H1 (cell line): ENCODE data around the gene ZNF367. TPM values are rescaled to one million over a fixed set of nuclear protein-coding genes. Genes with fewer than 3 reads are reported as not detected.

Source experiments
- ASH2L ChIP-seq: fragments of 200-600, 300-600 bp; sonication (generic); IDR thresholded peaks from one replicate; pipeline ENCODE4 v1.7.1; 2017; ENCODE audit warnings: low read length
- BACH1 ChIP-seq: IDR thresholded peaks from 2 replicates; pipeline ENCODE4 v1.6.1; 2012; ENCODE audit warnings: low read length, improper control_type of control experiment
- BRCA1 ChIP-seq: IDR thresholded peaks from 2 replicates; pipeline ENCODE4 v1.6.1; 2012; ENCODE audit warnings: low read depth, low read length, improper control_type of control experiment
- CBX5 ChIP-seq: fragments of 300-800, 300-1000 bp; sonication (generic); IDR thresholded peaks from 2 replicates; pipeline ENCODE4 v1.7.1; 2016; ENCODE audit warnings: antibody characterized with exemption, low read length, low read depth
- CREB1 ChIP-seq: IDR thresholded peaks from 2 replicates; pipeline ENCODE4 v1.6.1; 2012; ENCODE audit warnings: inconsistent platforms
- EZH2 ChIP-seq: fragments of 200-600 bp; sonication (generic); IDR thresholded peaks from 2 replicates; pipeline ENCODE4 v1.7.1; 2012; ENCODE audit warnings: low read depth, mild to moderate bottlenecking, moderate library complexity, low read length, inconsistent platforms; ENCODE audit not compliant: severe bottlenecking
- FOSL1 ChIP-seq: IDR thresholded peaks from 2 replicates; pipeline ENCODE4 v1.6.1; 2011; ENCODE audit warnings: mild to moderate bottlenecking, low read depth, low read length, moderate library complexity; ENCODE audit not compliant: insufficient read depth
- HDAC2 ChIP-seq, 2 experiments: fragments of 300-600 bp in 1 of 2; sonication (generic) in 1 of 2; IDR thresholded peaks; 2 replicates each; pipeline ENCODE4 v1.6.1; 2011 to 2012; ENCODE audit warnings: low read depth in 2 of 2, low read length in 2 of 2, mild to moderate bottlenecking in 2 of 2, moderate library complexity in 2 of 2, borderline replicate concordance in 1 of 2, inconsistent platforms in 1 of 2
- JUN ChIP-seq: IDR thresholded peaks from 2 replicates; pipeline ENCODE4 v1.6.1; 2011; ENCODE audit warnings: low read depth, mild to moderate bottlenecking, improper control_type of control experiment, low read length
- KDM4A ChIP-seq: IDR thresholded peaks from one replicate; pipeline ENCODE4 v1.7.1; 2012; ENCODE audit warnings: low read depth, mild to moderate bottlenecking, moderate library complexity, low read length, inconsistent platforms; ENCODE audit not compliant: severe bottlenecking
- NANOG ChIP-seq: IDR thresholded peaks from 2 replicates; pipeline ENCODE4 v1.6.1; 2011; ENCODE audit warnings: low read length, low read depth, mild to moderate bottlenecking, inconsistent platforms; ENCODE audit not compliant: insufficient read depth, poor library complexity, severe bottlenecking
- POLR2A ChIP-seq, 2 experiments: IDR thresholded peaks; 1 replicate in 1 of 2; 2 replicates in 1 of 2; pipeline ENCODE4 v1.6.1; 2011; ENCODE audit warnings: low read depth in 2 of 2, low read length in 2 of 2, mild to moderate bottlenecking in 2 of 2; ENCODE audit errors: control extremely low read depth in 1 of 2
- POLR2AphosphoS5 ChIP-seq: IDR thresholded peaks from 2 replicates; pipeline ENCODE4 v1.6.1; 2011; ENCODE audit warnings: low read depth, low read length
- RXRA ChIP-seq: IDR thresholded peaks from 2 replicates; pipeline ENCODE4 v1.6.1; 2011; ENCODE audit warnings: low read depth, mild to moderate bottlenecking, low read length, moderate library complexity; ENCODE audit not compliant: insufficient read depth
- SIRT6 ChIP-seq: IDR thresholded peaks from one replicate; pipeline ENCODE4 v1.7.1; 2012; ENCODE audit warnings: low read length, inconsistent platforms
- SP1 ChIP-seq: IDR thresholded peaks from 2 replicates; pipeline ENCODE4 v1.6.1; 2011; ENCODE audit warnings: low read depth, low read length
- SRF ChIP-seq: IDR thresholded peaks from 2 replicates; pipeline ENCODE4 v1.6.1; 2011; ENCODE audit warnings: mild to moderate bottlenecking, low read depth, low read length, moderate library complexity
- SUZ12 ChIP-seq: fragments of 200-600 bp; sonication (generic); IDR thresholded peaks from 2 replicates; pipeline ENCODE4 v1.6.1; 2012; ENCODE audit warnings: mild to moderate bottlenecking, inconsistent platforms, low read length, moderate library complexity, mixed read lengths
- TBP ChIP-seq: IDR thresholded peaks from 2 replicates; pipeline ENCODE4 v1.6.1; 2011; ENCODE audit warnings: low read depth, low read length, improper control_type of control experiment
- polyA plus RNA-seq, 7 experiments: library from polyadenylated mRNA; depleted of rRNA in 3 of 7; stranded (reverse) in 5 of 7; unstranded in 2 of 7; fragments of >200 nt in 5 of 7; fragments of 200-250 nt in 2 of 7; gene quantifications; 1 replicate in 5 of 7; 2 replicates in 1 of 7; 4 replicates in 1 of 7; pipeline versions ENCODE4 v1.2.1 to v1.2.3, GENCODE V29; 2011 to 2013; ENCODE audit warnings: missing spikeins in 2 of 7, mixed read lengths in 2 of 7
- total RNA-seq: library from RNA; stranded (reverse); fragmentation: NEBNext Ultra II Directional; extraction: Animal tissue kit (Norgen Biotek cat#: 25700); gene quantifications from 2 replicates; pipeline ENCODE4 v1.2.1, GENCODE V29; 2021
- TF ChIP-seq, protein P1 (sequence below): IDR thresholded peaks from 2 replicates; pipeline ENCODE4 v1.6.1; 2011; ENCODE audit warnings: low read length, improper control_type of control experiment
- TF ChIP-seq, protein P2 (sequence below), 3 experiments: IDR thresholded peaks; 1 replicate in 2 of 3; 2 replicates in 1 of 3; pipeline versions ENCODE4 v1.5.1 to v1.6.1; 2011; ENCODE audit warnings: low read length in 3 of 3, mild to moderate bottlenecking in 3 of 3, inconsistent platforms in 2 of 3, low read depth in 1 of 3, moderate library complexity in 1 of 3; ENCODE audit not compliant: insufficient read depth in 1 of 3; ENCODE audit errors: control extremely low read depth in 1 of 3

ZNF367 gene
- total and polyA plus RNA-seq, 2 of the 8 experiments (the other 6 are each of a cell fraction or from before 2014, with no cell fraction given) = 2.2 to 8.2 TPM

DNA sequence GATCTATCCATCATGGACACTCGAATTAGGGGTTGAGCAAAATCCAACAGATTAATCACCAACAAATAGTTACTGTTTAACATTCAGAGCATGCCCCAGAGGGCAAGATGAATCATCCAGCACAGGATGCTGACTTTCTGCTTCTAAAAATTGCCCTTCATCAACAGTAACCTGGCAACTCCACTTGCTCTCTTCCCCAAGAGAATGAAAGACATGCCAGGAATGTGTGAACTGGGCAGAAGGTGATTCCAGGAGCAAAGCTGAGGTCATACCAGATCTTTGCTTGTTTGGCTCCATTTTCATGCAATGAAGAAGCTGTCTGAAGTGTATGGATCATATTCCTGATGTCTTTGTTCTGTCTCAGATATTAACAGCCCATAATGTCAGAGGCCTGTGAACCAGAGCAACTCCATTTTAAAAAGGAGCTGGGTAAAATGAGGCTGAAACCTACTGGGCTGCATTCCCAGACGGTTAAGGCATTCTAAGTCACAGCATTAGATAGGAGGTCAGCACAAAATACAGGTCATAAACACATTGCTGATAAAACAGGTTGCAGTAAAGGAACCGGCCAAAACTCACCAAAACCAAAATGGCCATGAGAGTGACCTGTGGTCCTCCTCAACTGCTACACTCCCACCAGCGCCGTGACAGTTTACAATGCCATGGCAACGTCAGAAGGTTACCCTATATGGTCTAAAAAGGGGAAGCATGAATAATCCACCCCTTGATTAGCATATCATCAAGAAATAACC lies 2.5 kb upstream of the ZNF367 start (continued):
- TF ChIP-seq TBP (0 out of 2 replicates have a peak, but pooled peaks have one; percentile 29), KDM4A (no peak), POLR2A (IDR thresholded peaks at IDR 0.05; ENCODE audit: control extremely low read depth in 1 of 2, low read depth in 2 of 2, low read length in 2 of 2) (peak in 1 of 2 experiments; percentile 26; a peak in 2 of 3 replicates), SUZ12 (no peak), RXRA (no peak), ASH2L (no peak), HDAC2 (IDR thresholded peaks at IDR 0.05; ENCODE audit: borderline replicate concordance in 1 of 2, low read depth in 2 of 2, low read length in 2 of 2) (no peak), CREB1 (no peak), JUN (0 out of 2 replicates have a peak, but pooled peaks have one; percentile 30), SP1 (peak; percentile 79; the same call in 1 of the 2 replicates), FOSL1 (no peak), BRCA1 (no peak), SIRT6 (no peak), CBX5 (no peak), NANOG (no peak), POLR2AphosphoS5 (peak; percentile 48), EZH2 (no peak), SRF (no peak), BACH1 (no peak)
- TF ChIP-seq, protein P1, sequence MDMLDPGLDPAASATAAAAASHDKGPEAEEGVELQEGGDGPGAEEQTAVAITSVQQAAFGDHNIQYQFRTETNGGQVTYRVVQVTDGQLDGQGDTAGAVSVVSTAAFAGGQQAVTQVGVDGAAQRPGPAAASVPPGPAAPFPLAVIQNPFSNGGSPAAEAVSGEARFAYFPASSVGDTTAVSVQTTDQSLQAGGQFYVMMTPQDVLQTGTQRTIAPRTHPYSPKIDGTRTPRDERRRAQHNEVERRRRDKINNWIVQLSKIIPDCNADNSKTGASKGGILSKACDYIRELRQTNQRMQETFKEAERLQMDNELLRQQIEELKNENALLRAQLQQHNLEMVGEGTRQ = no peak
- TF ChIP-seq, protein P2, sequence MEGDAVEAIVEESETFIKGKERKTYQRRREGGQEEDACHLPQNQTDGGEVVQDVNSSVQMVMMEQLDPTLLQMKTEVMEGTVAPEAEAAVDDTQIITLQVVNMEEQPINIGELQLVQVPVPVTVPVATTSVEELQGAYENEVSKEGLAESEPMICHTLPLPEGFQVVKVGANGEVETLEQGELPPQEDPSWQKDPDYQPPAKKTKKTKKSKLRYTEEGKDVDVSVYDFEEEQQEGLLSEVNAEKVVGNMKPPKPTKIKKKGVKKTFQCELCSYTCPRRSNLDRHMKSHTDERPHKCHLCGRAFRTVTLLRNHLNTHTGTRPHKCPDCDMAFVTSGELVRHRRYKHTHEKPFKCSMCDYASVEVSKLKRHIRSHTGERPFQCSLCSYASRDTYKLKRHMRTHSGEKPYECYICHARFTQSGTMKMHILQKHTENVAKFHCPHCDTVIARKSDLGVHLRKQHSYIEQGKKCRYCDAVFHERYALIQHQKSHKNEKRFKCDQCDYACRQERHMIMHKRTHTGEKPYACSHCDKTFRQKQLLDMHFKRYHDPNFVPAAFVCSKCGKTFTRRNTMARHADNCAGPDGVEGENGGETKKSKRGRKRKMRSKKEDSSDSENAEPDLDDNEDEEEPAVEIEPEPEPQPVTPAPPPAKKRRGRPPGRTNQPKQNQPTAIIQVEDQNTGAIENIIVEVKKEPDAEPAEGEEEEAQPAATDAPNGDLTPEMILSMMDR (IDR thresholded peaks at IDR 0.05; ENCODE audit: control extremely low read depth in 1 of 3, insufficient read depth in 1 of 3, low read depth in 1 of 3, low read length in 3 of 3) = no peak
